Measurements from ENCODE around the gene AXIN2.
"Not testable (repeated sequence)": the region's sequence is repeated elsewhere in the genome, so short reads cannot be mapped to it uniquely, and the experiment has no call there.

Gene AXIN2

DNA sequence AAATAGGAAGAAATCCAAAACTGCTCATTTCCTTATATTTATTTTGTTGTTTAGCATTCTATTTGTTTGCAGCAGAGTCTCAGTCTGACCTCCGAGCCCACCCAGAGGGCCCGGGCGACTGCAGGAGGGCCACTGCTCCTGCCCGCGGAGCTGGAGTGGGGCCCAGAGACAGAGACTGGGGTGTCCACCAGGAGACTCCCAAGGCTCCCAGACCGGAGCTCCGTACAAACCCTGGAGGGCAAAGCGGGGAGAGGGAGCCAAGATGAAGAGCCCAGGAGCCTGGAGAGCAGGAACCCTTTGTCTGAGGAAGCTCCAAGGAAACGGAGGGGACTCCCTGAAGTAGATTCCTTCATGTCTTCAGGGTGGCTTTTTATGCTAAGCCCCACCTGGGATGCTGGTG is 57.9 kb downstream of the AXIN2 start:
- Histone ChIP-seq H3K27me3 (ENCODE audit: low read depth, low read length) (no peaks in the 10 kb centered on the region), H3K4me1 (ENCODE audit: control insufficient read depth in 1 of 2, insufficient read depth in 2 of 2, low read length in 2 of 2) (no peaks in the 10 kb centered on the region), H3K4me3 (ENCODE audit: low read depth in 1 of 2, low read length in 2 of 2) (no peak overlapping the region), H3K36me3 (ENCODE audit: control insufficient read depth in 1 of 2, insufficient read depth in 2 of 2, low read length in 2 of 2) (no peaks in the 10 kb centered on the region), H3K27ac (ENCODE audit: low read length) (no peak overlapping the region), H3K9me3 (ENCODE audit: control insufficient read depth in 1 of 2, low read length in 2 of 2) (no peaks in the 10 kb centered on the region)

DNA sequence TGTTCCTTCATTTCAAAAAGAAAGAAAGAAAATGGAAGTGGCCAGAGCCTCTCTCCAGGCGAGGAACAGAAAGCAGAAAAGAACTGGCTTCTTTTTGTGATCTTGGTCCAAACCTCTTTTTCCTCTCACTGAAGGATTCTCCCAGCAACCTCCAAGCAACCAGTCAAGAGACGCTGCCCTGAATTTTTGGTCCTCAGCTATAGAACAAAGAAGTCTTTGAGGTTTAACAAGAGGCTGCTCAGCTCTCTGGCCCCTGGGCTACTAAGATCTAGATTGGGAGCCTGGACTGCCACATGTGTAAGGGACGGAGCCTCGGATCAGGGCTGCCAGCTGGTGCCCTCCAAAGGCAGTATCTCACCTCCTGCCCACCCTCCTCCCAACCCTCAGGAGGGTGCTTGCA is 62.6 kb downstream of the AXIN2 start:
- no peak overlapping the region for H3K4me3 ChIP-seq (ENCODE audit: low read depth in 1 of 2, low read length in 2 of 2)
- no peaks in the 10 kb centered on the region for H3K4me1 ChIP-seq (ENCODE audit: control insufficient read depth in 1 of 2, insufficient read depth in 2 of 2, low read length in 2 of 2)
- H3K36me3 ChIP-seq (ENCODE audit: control insufficient read depth in 1 of 2, insufficient read depth in 2 of 2, low read length in 2 of 2), result no peaks in the 10 kb centered on the region
- no peaks in the 10 kb centered on the region for H3K27me3 ChIP-seq (ENCODE audit: low read depth, low read length)
- no peak overlapping the region for H3K27ac ChIP-seq (ENCODE audit: low read length)
- no peaks in the 10 kb centered on the region for H3K9me3 ChIP-seq (ENCODE audit: control insufficient read depth in 1 of 2, low read length in 2 of 2)

DNA sequence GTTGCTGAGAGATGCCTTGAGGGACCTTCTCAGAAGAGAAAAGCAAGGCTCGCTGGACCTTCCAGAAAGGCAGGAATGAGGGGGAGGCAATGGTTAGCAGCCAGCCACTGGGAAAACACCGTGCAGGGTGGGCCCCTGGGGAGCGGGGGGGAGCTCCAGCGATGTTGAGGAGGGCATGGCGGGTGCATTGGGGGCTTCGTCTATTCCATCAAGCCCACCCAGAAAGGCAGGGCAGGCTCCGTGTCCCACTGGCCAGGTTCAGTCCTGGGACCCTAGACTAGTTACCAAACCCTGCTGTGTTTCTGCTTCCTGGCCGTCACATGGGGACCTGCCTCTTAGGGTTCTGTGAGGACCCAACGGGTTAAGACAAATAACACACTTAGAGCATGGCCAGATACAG is 64.6 kb downstream of the AXIN2 start:
- Histone ChIP-seq H3K36me3 (ENCODE audit: control insufficient read depth in 1 of 2, insufficient read depth in 2 of 2, low read length in 2 of 2) (no peaks in the 10 kb centered on the region), H3K9me3 (ENCODE audit: control insufficient read depth in 1 of 2, low read length in 2 of 2) (no peaks in the 10 kb centered on the region), H3K4me3 (ENCODE audit: low read depth in 1 of 2, low read length in 2 of 2) (no peak overlapping the region), H3K4me1 (ENCODE audit: control insufficient read depth in 1 of 2, insufficient read depth in 2 of 2, low read length in 2 of 2) (no peaks in the 10 kb centered on the region), H3K27me3 (ENCODE audit: low read depth, low read length) (no peaks in the 10 kb centered on the region), H3K27ac (ENCODE audit: low read length) (no peak overlapping the region)

DNA sequence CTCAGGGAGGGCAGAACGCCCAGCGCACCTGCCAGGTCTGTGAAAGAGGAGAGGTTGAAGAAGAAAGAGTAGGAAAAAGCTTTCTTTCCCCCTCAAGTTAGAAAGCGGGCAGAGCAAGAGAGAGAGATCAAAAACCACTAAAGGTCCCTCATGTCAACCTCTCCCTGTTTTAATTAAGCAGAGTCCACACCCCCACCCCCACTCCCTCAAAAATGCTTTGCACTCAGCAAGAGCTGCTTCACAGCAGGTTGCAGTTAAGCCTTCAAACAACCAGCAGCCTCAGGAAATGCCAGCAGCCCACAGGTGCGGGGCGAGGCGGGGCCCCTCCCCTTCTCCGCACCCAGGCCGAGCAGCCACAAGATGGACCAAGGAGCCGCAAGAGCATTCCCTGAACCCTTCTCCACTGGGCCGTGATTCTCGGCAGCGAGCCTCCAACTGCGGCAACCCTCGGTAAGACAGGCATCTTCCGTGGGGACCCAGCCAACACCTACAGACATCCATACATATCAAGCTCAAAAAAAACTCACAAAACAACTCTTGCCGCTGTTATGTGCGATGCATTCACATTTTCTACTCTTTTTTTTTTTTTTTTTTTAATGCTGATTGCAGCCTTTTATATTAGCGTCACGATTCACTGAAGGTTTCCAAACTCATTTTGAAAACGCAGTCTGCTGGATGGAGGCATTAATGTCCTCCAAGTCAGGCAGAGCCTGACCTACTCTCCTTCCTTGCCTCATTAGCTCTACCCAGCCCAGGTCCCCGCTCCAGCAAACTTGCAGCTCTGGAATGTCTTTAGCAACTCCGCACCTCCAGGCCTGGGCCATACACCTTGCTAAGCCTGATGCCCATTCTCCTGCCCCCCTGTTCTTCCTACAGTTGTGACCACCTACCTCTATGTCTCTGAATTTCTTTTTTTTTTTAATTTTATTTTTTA is 66.1 kb downstream of the AXIN2 start:
- no peak overlapping the region for H3K4me3 ChIP-seq (ENCODE audit: low read depth in 1 of 2, low read length in 2 of 2)
- H3K27ac ChIP-seq (ENCODE audit: low read length), result no peak overlapping the region
- no peaks in the 10 kb centered on the region for H3K27me3 ChIP-seq (ENCODE audit: low read depth, low read length)
- no peaks in the 10 kb centered on the region for H3K36me3 ChIP-seq (ENCODE audit: control insufficient read depth in 1 of 2, insufficient read depth in 2 of 2, low read length in 2 of 2)
- no peaks in the 10 kb centered on the region for H3K9me3 ChIP-seq (ENCODE audit: control insufficient read depth in 1 of 2, low read length in 2 of 2)
- no peaks in the 10 kb centered on the region for H3K4me1 ChIP-seq (ENCODE audit: control insufficient read depth in 1 of 2, insufficient read depth in 2 of 2, low read length in 2 of 2)

DNA sequence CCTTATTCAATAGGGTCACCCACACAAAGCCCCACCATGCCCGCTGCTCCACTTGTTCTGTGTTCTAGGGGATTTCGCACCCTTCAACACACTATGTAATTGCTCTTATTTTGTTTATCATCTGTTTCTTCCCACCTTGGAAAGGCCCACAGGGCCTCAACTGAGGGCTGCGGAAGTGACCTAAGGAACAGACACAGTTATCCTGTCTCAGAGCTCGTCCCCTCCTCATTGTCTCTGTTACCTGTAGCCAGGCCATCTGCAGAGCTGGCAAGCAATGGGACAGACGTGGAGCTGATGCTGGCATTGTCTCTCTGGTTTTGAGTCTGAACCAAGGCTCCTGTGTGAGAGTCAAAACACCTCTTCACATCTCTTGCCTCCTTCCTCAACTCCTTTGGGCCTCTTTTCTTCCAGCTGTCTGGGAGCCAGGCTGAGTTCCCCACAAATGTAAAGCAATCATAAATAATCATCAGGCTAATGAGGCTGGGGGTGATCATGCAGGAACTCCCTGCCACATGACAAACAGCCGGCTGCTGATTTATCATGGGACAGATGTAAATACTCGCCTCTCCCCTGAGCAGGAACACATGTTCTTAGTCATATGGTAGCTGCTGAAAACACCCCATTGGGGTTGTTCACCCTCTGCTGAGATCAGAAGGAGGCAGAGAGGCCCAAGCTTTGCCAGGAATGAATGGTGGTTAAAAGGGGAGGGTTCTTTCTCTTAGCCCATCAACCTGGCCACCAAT is 71.9 kb downstream of the AXIN2 start:
- no peaks in the 10 kb centered on the region for H3K27me3 ChIP-seq (ENCODE audit: low read depth, low read length)
- H3K4me3 ChIP-seq (ENCODE audit: low read depth in 1 of 2, low read length in 2 of 2), result no peak overlapping the region
- no peak overlapping the region for H3K27ac ChIP-seq (ENCODE audit: low read length)
- no peaks in the 10 kb centered on the region for H3K36me3 ChIP-seq (ENCODE audit: control insufficient read depth in 1 of 2, insufficient read depth in 2 of 2, low read length in 2 of 2)
- H3K9me3 ChIP-seq (ENCODE audit: control insufficient read depth in 1 of 2, low read length in 2 of 2), result no peaks in the 10 kb centered on the region
- H3K4me1 ChIP-seq (ENCODE audit: control insufficient read depth in 1 of 2, insufficient read depth in 2 of 2, low read length in 2 of 2), result no peaks in the 10 kb centered on the region

DNA sequence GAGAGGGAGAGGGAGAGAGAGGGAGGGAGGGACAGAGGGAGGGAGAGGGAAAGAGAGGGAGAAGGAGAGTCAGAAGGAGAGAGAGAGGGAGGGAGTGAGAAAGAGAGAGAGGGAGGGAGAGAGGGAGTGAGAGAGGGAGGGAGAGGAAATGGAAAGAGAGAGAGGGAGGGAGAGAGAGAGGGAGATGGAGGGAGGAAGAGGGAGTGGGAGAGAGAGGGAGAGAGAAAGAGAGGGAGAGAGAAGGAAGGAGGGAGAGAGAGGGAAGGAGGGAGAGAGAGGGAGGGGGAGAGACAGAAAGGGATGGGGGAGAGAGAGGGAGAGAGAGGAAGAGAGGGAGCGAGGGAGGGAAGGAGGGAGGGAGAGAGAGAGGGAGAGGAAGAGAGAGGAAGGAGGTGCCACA is 72.8 kb downstream of the AXIN2 start:
- no peak overlapping the region for H3K27ac ChIP-seq (ENCODE audit: low read length)
- no peaks in the 10 kb centered on the region for H3K9me3 ChIP-seq (ENCODE audit: control insufficient read depth in 1 of 2, low read length in 2 of 2)
- no peaks in the 10 kb centered on the region for H3K4me1 ChIP-seq (ENCODE audit: control insufficient read depth in 1 of 2, insufficient read depth in 2 of 2, low read length in 2 of 2)
- H3K36me3 ChIP-seq (ENCODE audit: control insufficient read depth in 1 of 2, insufficient read depth in 2 of 2, low read length in 2 of 2), result no peaks in the 10 kb centered on the region
- no peaks in the 10 kb centered on the region for H3K27me3 ChIP-seq (ENCODE audit: low read depth, low read length)
- no peak overlapping the region for H3K4me3 ChIP-seq (ENCODE audit: low read depth in 1 of 2, low read length in 2 of 2)

DNA sequence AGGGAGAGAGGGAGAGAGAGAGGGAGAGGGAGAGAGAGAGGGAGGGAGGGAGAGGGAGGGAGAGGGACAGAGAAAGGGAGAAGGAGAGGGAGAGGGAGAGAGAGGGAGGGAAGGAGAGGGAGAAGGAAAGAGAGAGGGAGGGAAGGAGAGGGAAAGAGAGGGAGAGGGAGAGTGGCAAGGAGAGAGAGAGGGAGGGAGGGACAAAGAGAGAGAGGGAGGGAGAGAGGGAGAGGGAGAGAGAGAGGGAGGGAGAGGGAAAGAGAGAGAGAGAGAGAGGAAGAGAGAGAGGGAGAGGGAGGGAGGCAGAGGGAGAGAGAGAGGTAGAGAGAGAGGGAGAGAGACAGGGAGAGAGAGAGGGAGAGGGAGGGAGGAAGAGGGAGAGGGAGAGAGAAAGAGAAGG is 73.5 kb downstream of the AXIN2 start:
- H3K4me1 ChIP-seq (ENCODE audit: control insufficient read depth in 1 of 2, insufficient read depth in 2 of 2, low read length in 2 of 2), result no peaks in the 10 kb centered on the region
- no peak overlapping the region for H3K4me3 ChIP-seq (ENCODE audit: low read depth in 1 of 2, low read length in 2 of 2)
- H3K27me3 ChIP-seq (ENCODE audit: low read depth, low read length), result no peaks in the 10 kb centered on the region
- no peak overlapping the region for H3K27ac ChIP-seq (ENCODE audit: low read length)
- H3K36me3 ChIP-seq (ENCODE audit: control insufficient read depth in 1 of 2, insufficient read depth in 2 of 2, low read length in 2 of 2), result no peaks in the 10 kb centered on the region
- no peaks in the 10 kb centered on the region for H3K9me3 ChIP-seq (ENCODE audit: control insufficient read depth in 1 of 2, low read length in 2 of 2)

DNA sequence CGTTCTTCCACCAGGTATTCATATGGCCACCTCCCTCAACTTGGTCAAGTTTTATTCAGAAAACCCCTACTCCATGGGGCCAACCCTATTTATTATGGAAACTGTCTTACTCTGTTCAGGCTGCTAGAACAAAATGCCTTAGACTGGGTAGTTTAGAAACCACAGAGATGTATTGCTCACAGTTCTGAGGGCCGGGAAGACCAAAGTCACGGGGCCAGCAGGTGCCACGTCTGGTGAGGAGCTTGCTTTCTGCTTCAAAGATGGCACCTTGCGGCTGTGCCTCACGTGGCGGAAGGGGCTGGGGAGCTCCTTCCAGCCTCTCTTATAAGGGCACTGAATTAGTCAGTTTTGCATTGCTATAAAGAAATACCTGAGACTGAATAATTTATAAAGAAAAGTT is 74.3 kb downstream of the AXIN2 start:
- H3K9me3 ChIP-seq (ENCODE audit: control insufficient read depth in 1 of 2, low read length in 2 of 2), result no peaks in the 10 kb centered on the region
- H3K27me3 ChIP-seq (ENCODE audit: low read depth, low read length), result no peaks in the 10 kb centered on the region
- H3K27ac ChIP-seq (ENCODE audit: low read length), result no peak overlapping the region
- no peaks in the 10 kb centered on the region for H3K4me1 ChIP-seq (ENCODE audit: control insufficient read depth in 1 of 2, insufficient read depth in 2 of 2, low read length in 2 of 2)
- no peak overlapping the region for H3K4me3 ChIP-seq (ENCODE audit: low read depth in 1 of 2, low read length in 2 of 2)
- H3K36me3 ChIP-seq (ENCODE audit: control insufficient read depth in 1 of 2, insufficient read depth in 2 of 2, low read length in 2 of 2), result no peaks in the 10 kb centered on the region

DNA sequence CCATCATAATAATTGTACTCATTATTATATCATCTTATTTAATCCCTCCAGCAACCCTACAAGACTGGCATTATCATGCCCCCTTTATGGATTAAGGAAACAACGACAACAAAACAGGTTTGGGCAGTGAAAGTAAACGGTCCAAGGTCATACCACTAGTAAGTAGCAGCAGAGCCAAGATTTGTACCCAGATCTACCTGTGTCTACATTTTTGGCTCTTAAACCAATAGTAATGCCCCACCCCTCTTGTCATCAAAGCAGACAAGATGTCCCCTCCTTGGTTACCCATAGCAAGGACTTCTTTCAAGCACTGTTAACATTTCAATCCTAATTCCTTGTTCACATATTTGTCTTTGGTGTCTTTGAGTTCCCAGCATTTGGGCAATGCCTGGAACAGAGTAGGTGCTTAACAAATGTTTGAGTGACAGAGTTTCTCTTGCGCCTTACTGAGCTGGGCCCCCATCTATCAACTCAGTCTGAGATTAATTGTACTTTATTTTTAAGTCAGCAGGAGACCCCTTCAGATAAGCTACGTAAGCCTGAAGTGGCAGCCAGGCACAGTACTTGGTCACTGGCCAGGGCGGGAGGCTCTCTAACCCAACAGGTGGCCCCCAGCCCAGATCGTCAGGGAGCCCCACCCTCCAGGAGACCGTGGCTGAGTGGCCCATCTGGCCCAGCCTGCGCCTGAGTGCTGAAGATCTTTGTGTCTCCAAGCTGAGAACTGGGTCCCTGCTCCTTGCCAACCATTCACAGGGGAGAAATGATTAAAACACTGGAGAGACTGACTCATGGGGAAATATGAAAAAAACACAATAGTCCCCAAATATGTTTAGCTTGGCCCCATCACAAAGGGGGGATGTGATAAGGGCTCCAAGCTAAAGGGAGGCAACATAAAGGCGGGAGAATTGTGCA is 75.8 kb downstream of the AXIN2 start:
- no peaks in the 10 kb centered on the region for H3K9me3 ChIP-seq (ENCODE audit: control insufficient read depth in 1 of 2, low read length in 2 of 2)
- H3K4me3 ChIP-seq (ENCODE audit: low read depth in 1 of 2, low read length in 2 of 2), result no peak overlapping the region
- no peaks in the 10 kb centered on the region for H3K27me3 ChIP-seq (ENCODE audit: low read depth, low read length)
- no peaks in the 10 kb centered on the region for H3K4me1 ChIP-seq (ENCODE audit: control insufficient read depth in 1 of 2, insufficient read depth in 2 of 2, low read length in 2 of 2)
- no peak overlapping the region for H3K27ac ChIP-seq (ENCODE audit: low read length)
- no peaks in the 10 kb centered on the region for H3K36me3 ChIP-seq (ENCODE audit: control insufficient read depth in 1 of 2, insufficient read depth in 2 of 2, low read length in 2 of 2)

DNA sequence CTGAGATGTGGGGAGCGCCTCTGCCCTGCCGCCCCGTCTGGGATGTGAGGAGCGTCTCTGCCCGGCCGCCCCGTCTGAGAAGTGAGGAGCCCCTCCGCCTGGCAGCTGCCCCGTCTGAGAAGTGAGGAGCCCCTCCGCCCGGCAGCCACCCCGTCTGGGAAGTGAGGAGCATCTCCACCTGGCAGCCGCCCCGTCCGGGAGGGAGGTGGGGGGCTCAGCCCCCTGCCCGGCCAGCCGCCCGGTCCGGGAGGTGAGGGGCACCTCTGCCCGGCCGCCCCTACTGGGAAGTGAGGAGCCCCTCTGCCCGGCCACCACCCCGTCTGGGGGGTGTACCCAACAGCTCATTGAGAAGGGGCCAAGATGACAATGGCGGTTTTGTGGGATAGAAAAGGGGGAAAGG is 77.0 kb downstream of the AXIN2 start:
- H3K4me1 ChIP-seq (ENCODE audit: control insufficient read depth in 1 of 2, insufficient read depth in 2 of 2, low read length in 2 of 2); H3K4me3 ChIP-seq (ENCODE audit: low read depth in 1 of 2, low read length in 2 of 2); H3K27me3 ChIP-seq (ENCODE audit: low read depth, low read length); H3K9me3 ChIP-seq (ENCODE audit: control insufficient read depth in 1 of 2, low read length in 2 of 2); H3K36me3 ChIP-seq (ENCODE audit: control insufficient read depth in 1 of 2, insufficient read depth in 2 of 2, low read length in 2 of 2); H3K27ac ChIP-seq (ENCODE audit: low read length): not testable (repeated sequence)

DNA sequence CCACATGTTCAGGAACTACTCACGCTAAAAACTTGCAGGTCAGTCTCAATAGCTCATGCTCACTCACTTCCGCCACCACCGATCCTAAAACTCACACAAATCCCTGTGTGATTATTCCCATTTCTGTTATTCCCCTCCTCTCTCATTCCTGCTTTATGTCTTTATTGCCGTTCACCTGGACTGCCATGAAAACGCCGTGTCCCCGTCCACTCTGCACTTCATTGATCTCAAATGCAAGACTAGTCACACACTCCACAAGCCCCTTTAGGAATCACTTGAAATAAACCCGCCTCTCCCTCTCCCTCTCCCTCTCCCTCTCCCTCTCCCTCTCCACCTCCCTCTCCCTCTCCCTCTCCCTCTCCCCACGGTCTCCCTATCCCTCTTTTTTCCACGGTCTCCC is 78.0 kb downstream of the AXIN2 start:
- no peaks in the 10 kb centered on the region for H3K36me3 ChIP-seq (ENCODE audit: control insufficient read depth in 1 of 2, insufficient read depth in 2 of 2, low read length in 2 of 2)
- no peak overlapping the region for H3K27ac ChIP-seq (ENCODE audit: low read length)
- H3K27me3 ChIP-seq (ENCODE audit: low read depth, low read length), result no peaks in the 10 kb centered on the region
- H3K4me1 ChIP-seq (ENCODE audit: control insufficient read depth in 1 of 2, insufficient read depth in 2 of 2, low read length in 2 of 2), result no peaks in the 10 kb centered on the region
- no peak overlapping the region for H3K4me3 ChIP-seq (ENCODE audit: low read depth in 1 of 2, low read length in 2 of 2)
- H3K9me3 ChIP-seq (ENCODE audit: control insufficient read depth in 1 of 2, low read length in 2 of 2), result no peaks in the 10 kb centered on the region
